Peyer's patch (tissue), 4 donors: Measurements from ENCODE around the gene LBX2.

Source experiments
- CTCF ChIP-seq, 6 experiments: fragments of 450-650 bp in 4 of 6; fragments of 200-600 bp in 2 of 6; sonication (generic) in 1 of 6; IDR thresholded peaks; one replicate each; pipeline ENCODE4 v1.5.1; 2017 to 2019; ENCODE audit warnings: antibody characterized with exemption in 6 of 6, mild to moderate bottlenecking in 3 of 6, moderate library complexity in 1 of 6
- POLR2A ChIP-seq, 2 donors: fragments of 450-650 bp; IDR thresholded peaks; one replicate each; pipeline ENCODE4 v1.5.1; 2017; ENCODE audit warnings: antibody characterized with exemption in 2 of 2, mild to moderate bottlenecking in 2 of 2, moderate library complexity in 2 of 2

- TF ChIP-seq POLR2A (IDR thresholded peaks at IDR 0.05) (no peak), CTCF (IDR thresholded peaks at IDR 0.05) (no peak)
Measured at GRCh38 chr2:74531666-74532065, 32.3 kb upstream of the LBX2 start.
